SK-N-MC (cell line): ENCODE measurements around the gene APPBP2.

Experiments
- EZH2 ChIP-seq: fragments of 200-600 bp; sonication (generic); IDR thresholded peaks from one replicate; pipeline ENCODE4 v1.6.1; 2017; ENCODE audit warnings: antibody characterized with exemption
- FOXP2 ChIP-seq: optimal IDR thresholded peaks from 2 replicates; pipeline ENCODE3; 2011; ENCODE audit warnings: mild to moderate bottlenecking, moderate library complexity; ENCODE audit not compliant: insufficient read depth; ENCODE audit errors: extremely low read length, control extremely low read depth
- POLR2AphosphoS5 ChIP-seq: IDR thresholded peaks from 2 replicates; pipeline ENCODE4 v1.6.1; 2012; ENCODE audit warnings: mild to moderate bottlenecking, low read depth, low read length, borderline replicate concordance

- TF ChIP-seq EZH2 (no peak), POLR2AphosphoS5 (no peak), FOXP2 (no peak)
These were observed 13.0 kb downstream of the APPBP2 start for GRCh38 chr17:60513014-60513413.
